Prostate gland (tissue), 2 donors: ENCODE measurements around the gene SCARB1. TPM values are rescaled to one million over a fixed set of nuclear protein-coding genes. Genes with fewer than 3 reads are reported as not detected.

Source experiments
- DNase-seq: peaks from one replicate; pipeline ENCODE4 v3.0.0-alpha.2; 2019; ENCODE audit warnings: low spot score
- H3K27ac ChIP-seq, 2 donors: fragments of 200-600 bp; sonication (generic); 2 replicates each; pipeline ENCODE4 v1.5.1; 2017 to 2019
- H3K27me3 ChIP-seq: fragments of 200-600 bp; sonication (generic); replicated peaks from 2 replicates; pipeline ENCODE4 v1.5.1; 2019; ENCODE audit not compliant: insufficient read depth
- H3K36me3 ChIP-seq, 2 donors: fragments of 200-600 bp; sonication (generic); 1 replicate in 1 of 2; 2 replicates in 1 of 2; pipeline versions ENCODE4 v1.5.1 to v1.8.1; 2017 to 2019
- H3K4me1 ChIP-seq: fragments of 200-600 bp; sonication (generic); replicated peaks from 2 replicates; pipeline ENCODE4 v1.5.1; 2019
- H3K4me3 ChIP-seq, 2 donors: fragments of 200-600 bp; sonication (generic); 2 replicates each; pipeline ENCODE4 v1.5.1; 2017 to 2019
- H3K9me3 ChIP-seq: fragments of 200-600 bp; sonication (generic); 2 replicates; pipeline ENCODE4 v1.5.1; 2017
- POLR2A ChIP-seq: fragments of 450-650 bp; IDR thresholded peaks from one replicate; pipeline ENCODE4 v1.6.1; 2016; ENCODE audit warnings: antibody characterized with exemption, mild to moderate bottlenecking
- POLR2AphosphoS5 ChIP-seq: sonication (generic); formaldehyde crosslinking; IDR thresholded peaks from one replicate; pipeline ENCODE4 v1.6.1; 2017; ENCODE audit warnings: antibody characterized with exemption
- WGBS: methylation state at CpG from one replicate; pipeline ENCODE4 v1.1.5; 2018; 5-methylcytosine and 5-hydroxymethylcytosine counted together
- intact Hi-C: fragments of 100-400 bp; cut with DNase I; formaldehyde crosslinking; loops from one replicate; pipeline ENCODE4 v1.14.2; 2022
- total RNA-seq, 2 donors: library from RNA; depleted of rRNA; stranded (reverse); fragments of >200 nt; gene quantifications; one replicate each; pipeline ENCODE4 v1.1.0, GENCODE V29; 2016
- TF ChIP-seq, protein P1 (sequence below), 4 experiments: fragments of 200-600 bp in 2 of 4; fragments of 450-650 bp in 2 of 4; sonication (generic) in 2 of 4; IDR thresholded peaks; 1 replicate in 3 of 4; 2 replicates in 1 of 4; pipeline ENCODE4 v1.5.1; 2016 to 2019; ENCODE audit warnings: antibody characterized with exemption in 4 of 4, mild to moderate bottlenecking in 2 of 4, moderate library complexity in 2 of 4

SCARB1 gene
- total RNA-seq, 2 donors from 2014 or later: 28.0 to 44.4 TPM

- no peaks in the 10 kb centered on the region for H3K9me3 ChIP-seq
- intact Hi-C loops: no loop called here
- no peak for DNase-seq
- H3K27me3 ChIP-seq: no peaks in the 10 kb centered on the region
- TF ChIP-seq POLR2AphosphoS5 (no peak), POLR2A (no peak)
- TF ChIP-seq, protein P1, sequence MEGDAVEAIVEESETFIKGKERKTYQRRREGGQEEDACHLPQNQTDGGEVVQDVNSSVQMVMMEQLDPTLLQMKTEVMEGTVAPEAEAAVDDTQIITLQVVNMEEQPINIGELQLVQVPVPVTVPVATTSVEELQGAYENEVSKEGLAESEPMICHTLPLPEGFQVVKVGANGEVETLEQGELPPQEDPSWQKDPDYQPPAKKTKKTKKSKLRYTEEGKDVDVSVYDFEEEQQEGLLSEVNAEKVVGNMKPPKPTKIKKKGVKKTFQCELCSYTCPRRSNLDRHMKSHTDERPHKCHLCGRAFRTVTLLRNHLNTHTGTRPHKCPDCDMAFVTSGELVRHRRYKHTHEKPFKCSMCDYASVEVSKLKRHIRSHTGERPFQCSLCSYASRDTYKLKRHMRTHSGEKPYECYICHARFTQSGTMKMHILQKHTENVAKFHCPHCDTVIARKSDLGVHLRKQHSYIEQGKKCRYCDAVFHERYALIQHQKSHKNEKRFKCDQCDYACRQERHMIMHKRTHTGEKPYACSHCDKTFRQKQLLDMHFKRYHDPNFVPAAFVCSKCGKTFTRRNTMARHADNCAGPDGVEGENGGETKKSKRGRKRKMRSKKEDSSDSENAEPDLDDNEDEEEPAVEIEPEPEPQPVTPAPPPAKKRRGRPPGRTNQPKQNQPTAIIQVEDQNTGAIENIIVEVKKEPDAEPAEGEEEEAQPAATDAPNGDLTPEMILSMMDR (IDR thresholded peaks at IDR 0.05): no peak
- WGBS: 77% methylated on average over 28 of the region's 32 CpGs
- H3K4me1 ChIP-seq: peaks cover 5% of the 10 kb centered on the region
- no peaks in the 10 kb centered on the region for H3K36me3 ChIP-seq
- H3K27ac ChIP-seq: no peak overlapping the region
- no peak overlapping the region for H3K4me3 ChIP-seq
These were observed 105.1 kb downstream of the SCARB1 start for GRCh38 chr12:124758266-124759220.

GRCh38 chr12:124757329-124757728 lies 106.3 kb downstream of the SCARB1 start:
- Histone ChIP-seq H3K4me3 (no peak overlapping the region), H3K9me3 (no peaks in the 10 kb centered on the region), H3K27ac (no peak overlapping the region), H3K36me3 (no peaks in the 10 kb centered on the region), H3K27me3 (no peaks in the 10 kb centered on the region), H3K4me1 (peaks cover 5% of the 10 kb centered on the region)
- TF ChIP-seq POLR2AphosphoS5: no peak
- TF ChIP-seq, protein P1 (IDR thresholded peaks at IDR 0.05): no peak
- TF ChIP-seq POLR2A: no peak
- 93% methylated on average over 4 of the region's 4 CpGs for WGBS
- DNase-seq: no peak
- intact Hi-C loops: no loop called here

DNA sequence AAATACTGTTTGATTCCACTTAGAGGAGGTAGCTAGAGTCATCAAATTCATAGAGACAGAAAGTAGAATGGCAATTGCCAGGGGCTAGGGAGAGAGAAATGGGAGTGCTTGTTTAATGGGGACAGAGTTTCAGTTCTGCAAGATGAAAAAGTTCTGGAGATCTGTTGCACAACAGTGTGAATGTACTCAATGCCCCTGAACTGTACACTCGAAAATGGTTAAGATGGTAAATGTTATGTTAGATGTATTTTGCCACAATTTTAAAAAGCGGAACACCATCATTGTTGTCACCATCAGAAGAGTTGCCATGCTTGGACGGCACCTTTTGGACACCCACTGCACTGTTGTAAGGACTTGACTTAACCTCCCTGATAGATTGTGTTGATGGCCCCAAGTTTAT lies 106.9 kb downstream of the SCARB1 start:
- intact Hi-C loops: no loop called here
- Histone ChIP-seq H3K4me3 (no peak overlapping the region), H3K4me1 (peaks cover 5% of the 10 kb centered on the region), H3K9me3 (no peaks in the 10 kb centered on the region), H3K27ac (peak overlapping the region in 1 of 2 donors; percentile 73), H3K27me3 (no peaks in the 10 kb centered on the region), H3K36me3 (no peaks in the 10 kb centered on the region)
- TF ChIP-seq POLR2AphosphoS5 (no peak), POLR2A (no peak)
- TF ChIP-seq, protein P1 (IDR thresholded peaks at IDR 0.05): no peak
- no peak for DNase-seq
- 87% methylated on average over 3 of the region's 3 CpGs for WGBS

GRCh38 chr12:124756166-124756565 lies 107.5 kb downstream of the SCARB1 start:
- intact Hi-C loops: no loop called here
- no peaks in the 10 kb centered on the region for H3K36me3 ChIP-seq
- WGBS: 53% methylated on average over 6 of the region's 6 CpGs

More at GRCh38 chr12:124756166-124756565, 107.5 kb downstream of the SCARB1 start:
- TF ChIP-seq, protein P1 (IDR thresholded peaks at IDR 0.05): no peak
- TF ChIP-seq POLR2A (no peak), POLR2AphosphoS5 (no peak)
- Histone ChIP-seq H3K27ac (peak overlapping the region; percentile 73 to 78), H3K27me3 (no peaks in the 10 kb centered on the region), H3K4me1 (peaks cover 5% of the 10 kb centered on the region), H3K9me3 (no peaks in the 10 kb centered on the region), H3K4me3 (no peak overlapping the region)
- DNase-seq: no peak
